ENCODE measurements around the gene SPOCK1. TPM values are rescaled to one million over a fixed set of nuclear protein-coding genes. Genes with fewer than 3 reads are reported as not detected.

SPOCK1 gene
- total and polyA plus RNA-seq, 10 donors = 0.50 to 17.0 (median 6.6) TPM

- intact Hi-C loops (cut with DNase I; ENCODE audit: low total_unique reads) = no loop called here
- no peaks in the 10 kb centered on the region for H3K36me3 ChIP-seq
- H3K27ac ChIP-seq = no peak overlapping the region
- H3K27me3 ChIP-seq (replicated peaks in 1 of 7) = no peaks in the 10 kb centered on the region
- H3K9me3 ChIP-seq = no peaks in the 10 kb centered on the region
- no peak for DNase-seq
- H3K4me1 ChIP-seq = no peaks in the 10 kb centered on the region
- no peak overlapping the region for H3K4me3 ChIP-seq
- WGBS, 5 donors = 72 to 97% (median 83%) methylated on average over 2 of the region's 2 CpGs
- no peak for TF ChIP-seq POLR2A (IDR thresholded peaks at IDR 0.05)
- no peak for TF ChIP-seq CTCF (IDR thresholded peaks at IDR 0.05 in 8 of 11, conservative IDR thresholded peaks at IDR 0.05 in 3 of 11)
- no peak for TF ChIP-seq POLR2AphosphoS5 (IDR thresholded peaks at IDR 0.05)
Measured at GRCh38 chr5:137158691-137159090, 340.4 kb downstream of the SPOCK1 start.

GRCh38 chr5:137156180-137156579 is 342.9 kb downstream of the SPOCK1 start:
- WGBS, 5 donors = 74 to 86% (median 79%) methylated on average over 4 of the region's 4 CpGs
- Histone ChIP-seq H3K27me3 (replicated peaks in 1 of 7) (no peaks in the 10 kb centered on the region), H3K4me3 (no peak overlapping the region), H3K27ac (no peak overlapping the region), H3K36me3 (no peaks in the 10 kb centered on the region), H3K4me1 (no peaks in the 10 kb centered on the region), H3K9me3 (no peaks in the 10 kb centered on the region)
- no peak for DNase-seq
- TF ChIP-seq POLR2AphosphoS5 (IDR thresholded peaks at IDR 0.05) (no peak), CTCF (IDR thresholded peaks at IDR 0.05 in 8 of 11, conservative IDR thresholded peaks at IDR 0.05 in 3 of 11) (no peak), POLR2A (IDR thresholded peaks at IDR 0.05) (no peak)
- intact Hi-C loops (cut with DNase I; ENCODE audit: low total_unique reads) = no loop called here

- Histone ChIP-seq H3K27ac (no peak overlapping the region), H3K36me3 (no peaks in the 10 kb centered on the region), H3K27me3 (replicated peaks in 1 of 7) (no peaks in the 10 kb centered on the region), H3K9me3 (no peaks in the 10 kb centered on the region), H3K4me3 (no peak overlapping the region), H3K4me1 (no peaks in the 10 kb centered on the region)
- DNase-seq = no peak
- 78 to 88% (median 81%) methylated on average over 6 of the region's 6 CpGs for WGBS, 5 donors
- intact Hi-C loops (cut with DNase I; ENCODE audit: low total_unique reads) = no loop called here
- TF ChIP-seq POLR2AphosphoS5 (IDR thresholded peaks at IDR 0.05) (no peak), CTCF (IDR thresholded peaks at IDR 0.05 in 8 of 11, conservative IDR thresholded peaks at IDR 0.05 in 3 of 11) (no peak), POLR2A (IDR thresholded peaks at IDR 0.05) (no peak)
Measured at GRCh38 chr5:137155261-137156000, 343.7 kb downstream of the SPOCK1 start.

- intact Hi-C loops (cut with DNase I; ENCODE audit: low total_unique reads) = no loop called here
- Histone ChIP-seq H3K4me3 (no peak overlapping the region), H3K4me1 (no peaks in the 10 kb centered on the region), H3K27me3 (replicated peaks in 1 of 7) (no peaks in the 10 kb centered on the region), H3K27ac (no peak overlapping the region), H3K36me3 (no peaks in the 10 kb centered on the region), H3K9me3 (no peaks in the 10 kb centered on the region)
- WGBS, 5 donors = 78 to 89% (median 86%) methylated on average over 3 of the region's 3 CpGs
- TF ChIP-seq POLR2A (IDR thresholded peaks at IDR 0.05) (no peak), POLR2AphosphoS5 (IDR thresholded peaks at IDR 0.05) (no peak), CTCF (IDR thresholded peaks at IDR 0.05 in 8 of 11, conservative IDR thresholded peaks at IDR 0.05 in 3 of 11) (no peak)
- no peak for DNase-seq
Measured at GRCh38 chr5:137152616-137153015, 346.5 kb downstream of the SPOCK1 start.
